ENCODE measurements around the gene NAT8.
"Not testable (repeated sequence)": the region's sequence is repeated elsewhere in the genome, so short reads cannot be mapped to it uniquely, and the experiment has no call there.

NAT8 gene

GRCh38 chr2:73642338-73643018, at the start of gene NAT8:
Gene NAT8, minus strand, starts transcription at chr2:73642422. Its CDS starts 794 bp downstream, at chr2:73641628.
- Histone ChIP-seq H3K9me3 (ENCODE audit: control insufficient read depth in 2 of 2, low read length in 2 of 2) (no peaks in the 10 kb centered on the region), H3K4me3 (ENCODE audit: low read length in 2 of 2) (no peak within 1 kb of the TSS), H3K9ac (ENCODE audit: low read length in 2 of 2) (no peak within 1 kb of the TSS), H3K4me1 (ENCODE audit: control insufficient read depth, insufficient read depth, low read length) (peaks cover 2% of the 10 kb centered on the region), H3K36me3 (ENCODE audit: control insufficient read depth in 2 of 2, insufficient read depth in 2 of 2, low read length in 2 of 2) (no peaks in the 10 kb centered on the region), H3K27ac (ENCODE audit: low read length) (no peak within 1 kb of the TSS), H3K27me3 (ENCODE audit: control insufficient read depth in 1 of 2, insufficient read depth in 2 of 2, low read length in 2 of 2) (peaks cover 0 to 3% of the 10 kb centered on the region in 2 donors)

- H3K4me3 ChIP-seq (ENCODE audit: low read length in 2 of 2); H3K27me3 ChIP-seq (ENCODE audit: control insufficient read depth in 1 of 2, insufficient read depth in 2 of 2, low read length in 2 of 2); H3K9me3 ChIP-seq (ENCODE audit: control insufficient read depth in 2 of 2, low read length in 2 of 2); H3K27ac ChIP-seq (ENCODE audit: low read length); H3K9ac ChIP-seq (ENCODE audit: low read length in 2 of 2); H3K4me1 ChIP-seq (ENCODE audit: control insufficient read depth, insufficient read depth, low read length); H3K36me3 ChIP-seq (ENCODE audit: control insufficient read depth in 2 of 2, insufficient read depth in 2 of 2, low read length in 2 of 2): not testable (repeated sequence)
Measured at GRCh38 chr2:73690372-73691088, 48.3 kb upstream of the NAT8 start.

- not testable (repeated sequence) for H3K9me3 ChIP-seq (ENCODE audit: control insufficient read depth in 2 of 2, low read length in 2 of 2); H3K27me3 ChIP-seq (ENCODE audit: control insufficient read depth in 1 of 2, insufficient read depth in 2 of 2, low read length in 2 of 2); H3K4me1 ChIP-seq (ENCODE audit: control insufficient read depth, insufficient read depth, low read length); H3K27ac ChIP-seq (ENCODE audit: low read length); H3K4me3 ChIP-seq (ENCODE audit: low read length in 2 of 2); H3K36me3 ChIP-seq (ENCODE audit: control insufficient read depth in 2 of 2, insufficient read depth in 2 of 2, low read length in 2 of 2); H3K9ac ChIP-seq (ENCODE audit: low read length in 2 of 2)
Measured at GRCh38 chr2:73688494-73688893, 46.3 kb upstream of the NAT8 start.

- Histone ChIP-seq H3K36me3 (ENCODE audit: control insufficient read depth in 2 of 2, insufficient read depth in 2 of 2, low read length in 2 of 2) (no peaks in the 10 kb centered on the region), H3K27me3 (ENCODE audit: control insufficient read depth in 1 of 2, insufficient read depth in 2 of 2, low read length in 2 of 2) (no peaks in the 10 kb centered on the region), H3K9me3 (ENCODE audit: control insufficient read depth in 2 of 2, low read length in 2 of 2) (no peaks in the 10 kb centered on the region), H3K9ac (ENCODE audit: low read length in 2 of 2) (no peak overlapping the region), H3K4me1 (ENCODE audit: control insufficient read depth, insufficient read depth, low read length) (no peaks in the 10 kb centered on the region), H3K27ac (ENCODE audit: low read length) (no peak overlapping the region), H3K4me3 (ENCODE audit: low read length in 2 of 2) (no peak overlapping the region)
Measured at GRCh38 chr2:73685764-73686438, 43.7 kb upstream of the NAT8 start.

- not testable (repeated sequence) for H3K9me3 ChIP-seq (ENCODE audit: control insufficient read depth in 2 of 2, low read length in 2 of 2); H3K4me3 ChIP-seq (ENCODE audit: low read length in 2 of 2); H3K4me1 ChIP-seq (ENCODE audit: control insufficient read depth, insufficient read depth, low read length); H3K36me3 ChIP-seq (ENCODE audit: control insufficient read depth in 2 of 2, insufficient read depth in 2 of 2, low read length in 2 of 2); H3K27ac ChIP-seq (ENCODE audit: low read length); H3K9ac ChIP-seq (ENCODE audit: low read length in 2 of 2); H3K27me3 ChIP-seq (ENCODE audit: control insufficient read depth in 1 of 2, insufficient read depth in 2 of 2, low read length in 2 of 2)
Measured at GRCh38 chr2:73684905-73685304, 42.7 kb upstream of the NAT8 start.

- not testable (repeated sequence) for H3K4me1 ChIP-seq (ENCODE audit: control insufficient read depth, insufficient read depth, low read length); H3K4me3 ChIP-seq (ENCODE audit: low read length in 2 of 2); H3K9me3 ChIP-seq (ENCODE audit: control insufficient read depth in 2 of 2, low read length in 2 of 2); H3K9ac ChIP-seq (ENCODE audit: low read length in 2 of 2); H3K27me3 ChIP-seq (ENCODE audit: control insufficient read depth in 1 of 2, insufficient read depth in 2 of 2, low read length in 2 of 2); H3K27ac ChIP-seq (ENCODE audit: low read length); H3K36me3 ChIP-seq (ENCODE audit: control insufficient read depth in 2 of 2, insufficient read depth in 2 of 2, low read length in 2 of 2)
Measured at GRCh38 chr2:73684325-73684724, 42.1 kb upstream of the NAT8 start.

- not testable (repeated sequence) for H3K36me3 ChIP-seq (ENCODE audit: control insufficient read depth in 2 of 2, insufficient read depth in 2 of 2, low read length in 2 of 2); H3K9me3 ChIP-seq (ENCODE audit: control insufficient read depth in 2 of 2, low read length in 2 of 2); H3K4me1 ChIP-seq (ENCODE audit: control insufficient read depth, insufficient read depth, low read length); H3K4me3 ChIP-seq (ENCODE audit: low read length in 2 of 2); H3K27ac ChIP-seq (ENCODE audit: low read length); H3K27me3 ChIP-seq (ENCODE audit: control insufficient read depth in 1 of 2, insufficient read depth in 2 of 2, low read length in 2 of 2); H3K9ac ChIP-seq (ENCODE audit: low read length in 2 of 2)
Measured at GRCh38 chr2:73679951-73680571, 37.8 kb upstream of the NAT8 start.

- H3K9ac ChIP-seq (ENCODE audit: low read length in 2 of 2); H3K4me1 ChIP-seq (ENCODE audit: control insufficient read depth, insufficient read depth, low read length); H3K4me3 ChIP-seq (ENCODE audit: low read length in 2 of 2); H3K9me3 ChIP-seq (ENCODE audit: control insufficient read depth in 2 of 2, low read length in 2 of 2); H3K36me3 ChIP-seq (ENCODE audit: control insufficient read depth in 2 of 2, insufficient read depth in 2 of 2, low read length in 2 of 2); H3K27me3 ChIP-seq (ENCODE audit: control insufficient read depth in 1 of 2, insufficient read depth in 2 of 2, low read length in 2 of 2); H3K27ac ChIP-seq (ENCODE audit: low read length): not testable (repeated sequence)
Measured at GRCh38 chr2:73679237-73679636, 37.0 kb upstream of the NAT8 start.

GRCh38 chr2:73678008-73678407, 35.8 kb upstream of the NAT8 start:
- H3K9me3 ChIP-seq (ENCODE audit: control insufficient read depth in 2 of 2, low read length in 2 of 2); H3K9ac ChIP-seq (ENCODE audit: low read length in 2 of 2); H3K27me3 ChIP-seq (ENCODE audit: control insufficient read depth in 1 of 2, insufficient read depth in 2 of 2, low read length in 2 of 2); H3K4me1 ChIP-seq (ENCODE audit: control insufficient read depth, insufficient read depth, low read length); H3K27ac ChIP-seq (ENCODE audit: low read length); H3K4me3 ChIP-seq (ENCODE audit: low read length in 2 of 2); H3K36me3 ChIP-seq (ENCODE audit: control insufficient read depth in 2 of 2, insufficient read depth in 2 of 2, low read length in 2 of 2): not testable (repeated sequence)

GRCh38 chr2:73676211-73676610, 34.0 kb upstream of the NAT8 start:
- not testable (repeated sequence) for H3K27ac ChIP-seq (ENCODE audit: low read length); H3K36me3 ChIP-seq (ENCODE audit: control insufficient read depth in 2 of 2, insufficient read depth in 2 of 2, low read length in 2 of 2); H3K4me3 ChIP-seq (ENCODE audit: low read length in 2 of 2); H3K9me3 ChIP-seq (ENCODE audit: control insufficient read depth in 2 of 2, low read length in 2 of 2); H3K27me3 ChIP-seq (ENCODE audit: control insufficient read depth in 1 of 2, insufficient read depth in 2 of 2, low read length in 2 of 2); H3K4me1 ChIP-seq (ENCODE audit: control insufficient read depth, insufficient read depth, low read length); H3K9ac ChIP-seq (ENCODE audit: low read length in 2 of 2)
